Liver (tissue), 9 donors: ENCODE measurements around the gene BCAS4. TPM values are rescaled to one million over a fixed set of nuclear protein-coding genes. Genes with fewer than 3 reads are reported as not detected.
"Not testable (repeated sequence)": the region's sequence is repeated elsewhere in the genome, so short reads cannot be mapped to it uniquely, and the experiment has no call there.

Experiments
- DNase-seq: peaks from one replicate; pipeline ENCODE4 v3.0.0-alpha.2; 2017; ENCODE audit warnings: low spot score
- H3K27ac ChIP-seq, 2 donors: one replicate each; pipeline ENCODE4 v1.7.0; 2013; ENCODE audit warnings: inconsistent platforms in 2 of 2, low read length in 2 of 2, control low read depth in 1 of 2, low read depth in 1 of 2, mild to moderate bottlenecking in 1 of 2
- H3K27me3 ChIP-seq, 4 donors: one replicate each; pipeline versions ENCODE4 v1.6.1 to v1.7.0; 2013; ENCODE audit warnings: low read length in 3 of 4, inconsistent platforms in 1 of 4, mild to moderate bottlenecking in 1 of 4, moderate library complexity in 1 of 4; ENCODE audit not compliant: control insufficient read depth in 4 of 4, insufficient read depth in 4 of 4
- H3K36me3 ChIP-seq, 4 donors: one replicate each; pipeline versions ENCODE4 v1.6.1 to v1.7.0; 2013; ENCODE audit warnings: low read length in 3 of 4, mild to moderate bottlenecking in 3 of 4, low read depth in 1 of 4, moderate library complexity in 1 of 4; ENCODE audit not compliant: control insufficient read depth in 4 of 4, insufficient read depth in 3 of 4
- H3K4me1 ChIP-seq, 4 donors: one replicate each; pipeline versions ENCODE4 v1.6.1 to v1.7.0; 2013; ENCODE audit warnings: low read length in 3 of 4, mild to moderate bottlenecking in 3 of 4, moderate library complexity in 1 of 4; ENCODE audit not compliant: control insufficient read depth in 4 of 4, insufficient read depth in 4 of 4
- H3K4me3 ChIP-seq, 3 donors: one replicate each; pipeline versions ENCODE4 v1.6.1 to v1.7.0; 2013; ENCODE audit warnings: low read length in 3 of 3, control low read depth in 1 of 3, low read depth in 1 of 3, mild to moderate bottlenecking in 1 of 3
- H3K9ac ChIP-seq, 2 donors: one replicate each; pipeline ENCODE4 v1.7.0; 2013; ENCODE audit warnings: low read length in 2 of 2, mild to moderate bottlenecking in 2 of 2, moderate library complexity in 2 of 2, control low read depth in 1 of 2, low read depth in 1 of 2
- H3K9me3 ChIP-seq, 4 donors: one replicate each; pipeline versions ENCODE4 v1.6.1 to v1.7.0; 2013; ENCODE audit warnings: low read length in 3 of 4; ENCODE audit not compliant: control insufficient read depth in 4 of 4
- FOXA1 ChIP-seq: IDR thresholded peaks from 2 replicates; pipeline ENCODE4 v1.6.1; 2016; ENCODE audit warnings: antibody characterized with exemption
- FOXA2 ChIP-seq: IDR thresholded peaks from 2 replicates; pipeline ENCODE4 v1.6.1; 2016; ENCODE audit warnings: antibody characterized with exemption
- GABPA ChIP-seq, 2 donors: IDR thresholded peaks in 1 of 2; conservative IDR thresholded peaks in 1 of 2; 2 replicates each; pipeline ENCODE4 v1.6.1; 2016; ENCODE audit warnings: antibody characterized with exemption in 2 of 2, mild to moderate bottlenecking in 1 of 2, moderate library complexity in 1 of 2
- HNF4G ChIP-seq: IDR thresholded peaks from 2 replicates; pipeline ENCODE4 v1.6.1; 2016; ENCODE audit warnings: antibody characterized with exemption
- NR2F2 ChIP-seq: IDR thresholded peaks from 2 replicates; pipeline ENCODE4 v1.6.1; 2016; ENCODE audit warnings: antibody characterized with exemption
- RAD21 ChIP-seq, 2 donors: IDR thresholded peaks; 2 replicates each; pipeline ENCODE4 v1.6.1; 2016; ENCODE audit warnings: antibody characterized with exemption in 2 of 2, mild to moderate bottlenecking in 2 of 2
- RXRA ChIP-seq, 2 donors: IDR thresholded peaks; 2 replicates each; pipeline ENCODE4 v1.6.1; 2017 to 2018; ENCODE audit warnings: antibody characterized with exemption in 2 of 2, mild to moderate bottlenecking in 1 of 2
- TAF1 ChIP-seq: conservative IDR thresholded peaks from 2 replicates; pipeline ENCODE4 v1.6.1; 2016; ENCODE audit warnings: antibody characterized with exemption, mild to moderate bottlenecking
- YY1 ChIP-seq: IDR thresholded peaks from 2 replicates; pipeline ENCODE4 v1.6.1; 2016; ENCODE audit warnings: antibody characterized with exemption, mild to moderate bottlenecking
- WGBS: extraction: QIAGEN DNeasy Blood & Tissue Kit; methylation state at CpG from one replicate; pipeline ENCODE4 v1.1.7; 2013; 5-methylcytosine and 5-hydroxymethylcytosine counted together
- polyA plus RNA-seq, 2 donors: library from polyadenylated mRNA; stranded (reverse) in 1 of 2; unstranded in 1 of 2; fragments of 200-250 nt in 1 of 2; fragments of >200 nt in 1 of 2; fragmentation: Nextera tagmentation in 1 of 2; extraction: Ambion mirVana in 1 of 2; gene quantifications; one replicate each; pipeline versions ENCODE4 v1.2.1 to v1.2.3, GENCODE V29; 2013 to 2015
- total RNA-seq, 2 donors: library from RNA; depleted of rRNA; stranded (reverse); fragments of >200 nt; gene quantifications; one replicate each; pipeline ENCODE4 v1.2.3, GENCODE V29; 2014
- TF ChIP-seq, protein P1 (sequence below): IDR thresholded peaks from 2 replicates; pipeline ENCODE4 v1.6.1; 2016; ENCODE audit warnings: antibody characterized with exemption
- TF ChIP-seq, protein P2 (sequence below): IDR thresholded peaks from 2 replicates; pipeline ENCODE4 v1.6.1; 2016; ENCODE audit warnings: antibody characterized with exemption
- TF ChIP-seq, protein P3 (sequence below): IDR thresholded peaks from 2 replicates; pipeline ENCODE4 v1.6.1; 2016; ENCODE audit warnings: antibody characterized with exemption
- donor health status: healthy.
- donor health status: healthy.
- donor health status: healthy.
- donor health status: healthy.
- donor health status: healthy.

BCAS4 gene
- total and polyA plus RNA-seq, 4 donors = 0.25 to 0.50 (median 0.47) TPM

DNA sequence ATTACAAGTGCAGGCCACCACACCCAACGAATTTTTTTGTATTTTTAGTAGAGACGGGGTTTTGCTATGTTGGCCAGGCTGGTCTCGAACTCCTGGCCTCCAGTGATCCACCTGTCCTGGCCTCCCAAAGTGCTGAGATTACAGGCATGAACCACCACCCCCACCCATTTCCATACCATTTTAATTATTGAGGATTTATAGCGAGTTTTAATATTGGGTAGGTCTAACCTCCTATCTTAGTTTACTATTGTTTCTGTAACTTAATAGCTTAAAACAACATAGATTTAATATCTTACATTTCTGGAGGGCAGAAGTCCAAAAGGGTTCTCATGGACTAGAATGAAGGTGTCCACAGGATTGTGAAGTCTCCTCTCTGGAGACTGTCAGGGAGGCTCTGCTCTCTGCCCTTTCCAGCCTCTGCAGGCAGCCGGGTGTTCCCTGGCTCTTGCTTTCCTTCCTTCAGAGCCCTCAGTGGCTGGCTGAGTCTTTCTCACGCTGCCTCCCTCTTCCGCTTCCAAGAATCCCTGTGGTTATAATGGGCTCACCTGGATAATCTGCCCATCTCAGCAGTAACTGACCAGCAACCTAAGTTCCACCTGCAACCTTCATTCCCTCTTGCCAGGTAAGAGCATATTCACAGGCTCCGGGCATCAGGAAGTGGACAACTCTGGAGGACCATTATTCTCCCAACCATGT, 18.6 kb upstream of the BCAS4 start:
- no peak for DNase-seq
- no peaks in the 10 kb centered on the region for H3K36me3 ChIP-seq
- no peaks in the 10 kb centered on the region for H3K27me3 ChIP-seq
- H3K4me3 ChIP-seq = no peak overlapping the region
- no peak overlapping the region for H3K27ac ChIP-seq
- H3K4me1 ChIP-seq = no peaks in the 10 kb centered on the region
- 85% methylated on average over 8 of the region's 8 CpGs for WGBS
- no peaks in the 10 kb centered on the region for H3K9me3 ChIP-seq
- TF ChIP-seq GABPA (IDR thresholded peaks at IDR 0.05 in 1 of 2, conservative IDR thresholded peaks at IDR 0.05 in 1 of 2) (no peak), NR2F2 (no peak), TAF1 (no peak), FOXA2 (no peak), HNF4G (no peak), RXRA (IDR thresholded peaks at IDR 0.05) (no peak), RAD21 (IDR thresholded peaks at IDR 0.05) (no peak)
- TF ChIP-seq, protein P1, sequence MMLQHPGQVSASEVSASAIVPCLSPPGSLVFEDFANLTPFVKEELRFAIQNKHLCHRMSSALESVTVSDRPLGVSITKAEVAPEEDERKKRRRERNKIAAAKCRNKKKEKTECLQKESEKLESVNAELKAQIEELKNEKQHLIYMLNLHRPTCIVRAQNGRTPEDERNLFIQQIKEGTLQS = no peak
- TF ChIP-seq, protein P2, sequence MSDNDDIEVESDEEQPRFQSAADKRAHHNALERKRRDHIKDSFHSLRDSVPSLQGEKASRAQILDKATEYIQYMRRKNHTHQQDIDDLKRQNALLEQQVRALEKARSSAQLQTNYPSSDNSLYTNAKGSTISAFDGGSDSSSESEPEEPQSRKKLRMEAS = no peak
- TF ChIP-seq, protein P3, sequence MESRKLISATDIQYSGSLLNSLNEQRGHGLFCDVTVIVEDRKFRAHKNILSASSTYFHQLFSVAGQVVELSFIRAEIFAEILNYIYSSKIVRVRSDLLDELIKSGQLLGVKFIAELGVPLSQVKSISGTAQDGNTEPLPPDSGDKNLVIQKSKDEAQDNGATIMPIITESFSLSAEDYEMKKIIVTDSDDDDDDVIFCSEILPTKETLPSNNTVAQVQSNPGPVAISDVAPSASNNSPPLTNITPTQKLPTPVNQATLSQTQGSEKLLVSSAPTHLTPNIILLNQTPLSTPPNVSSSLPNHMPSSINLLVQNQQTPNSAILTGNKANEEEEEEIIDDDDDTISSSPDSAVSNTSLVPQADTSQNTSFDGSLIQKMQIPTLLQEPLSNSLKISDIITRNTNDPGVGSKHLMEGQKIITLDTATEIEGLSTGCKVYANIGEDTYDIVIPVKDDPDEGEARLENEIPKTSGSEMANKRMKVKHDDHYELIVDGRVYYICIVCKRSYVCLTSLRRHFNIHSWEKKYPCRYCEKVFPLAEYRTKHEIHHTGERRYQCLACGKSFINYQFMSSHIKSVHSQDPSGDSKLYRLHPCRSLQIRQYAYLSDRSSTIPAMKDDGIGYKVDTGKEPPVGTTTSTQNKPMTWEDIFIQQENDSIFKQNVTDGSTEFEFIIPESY = no peak
- H3K9ac ChIP-seq = no peak overlapping the region

DNA sequence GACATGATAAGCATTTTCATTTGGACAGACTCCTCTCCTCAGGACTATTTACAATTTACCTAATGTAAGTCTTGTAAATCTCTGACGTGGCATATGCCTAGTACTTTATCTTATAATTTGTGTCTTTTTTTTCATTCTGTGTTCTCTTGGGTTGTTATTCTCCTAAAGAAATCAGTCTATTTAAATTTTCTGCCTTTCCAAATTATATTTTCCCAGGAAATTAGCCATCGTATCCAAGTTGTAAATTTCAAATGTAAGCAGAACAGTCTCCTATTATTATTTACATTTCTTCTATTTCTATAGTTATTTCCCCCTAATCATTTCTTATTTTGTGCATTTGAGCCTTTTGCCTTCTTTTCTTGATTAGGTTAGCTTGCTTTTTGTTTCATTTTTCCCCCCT, 17.5 kb upstream of the BCAS4 start:
- Histone ChIP-seq H3K27me3 (no peaks in the 10 kb centered on the region), H3K9me3 (no peaks in the 10 kb centered on the region), H3K36me3 (no peaks in the 10 kb centered on the region), H3K27ac (no peak overlapping the region), H3K9ac (no peak overlapping the region), H3K4me1 (no peaks in the 10 kb centered on the region), H3K4me3 (no peak overlapping the region)
- TF ChIP-seq, protein P2 = no peak
- TF ChIP-seq, protein P3 = no peak
- TF ChIP-seq NR2F2 (no peak), RXRA (IDR thresholded peaks at IDR 0.05) (no peak), YY1 (no peak), GABPA (IDR thresholded peaks at IDR 0.05 in 1 of 2, conservative IDR thresholded peaks at IDR 0.05 in 1 of 2) (no peak), FOXA1 (no peak), TAF1 (no peak)
- WGBS = 79% methylated on average over 2 of the region's 2 CpGs
- DNase-seq = no peak

DNA sequence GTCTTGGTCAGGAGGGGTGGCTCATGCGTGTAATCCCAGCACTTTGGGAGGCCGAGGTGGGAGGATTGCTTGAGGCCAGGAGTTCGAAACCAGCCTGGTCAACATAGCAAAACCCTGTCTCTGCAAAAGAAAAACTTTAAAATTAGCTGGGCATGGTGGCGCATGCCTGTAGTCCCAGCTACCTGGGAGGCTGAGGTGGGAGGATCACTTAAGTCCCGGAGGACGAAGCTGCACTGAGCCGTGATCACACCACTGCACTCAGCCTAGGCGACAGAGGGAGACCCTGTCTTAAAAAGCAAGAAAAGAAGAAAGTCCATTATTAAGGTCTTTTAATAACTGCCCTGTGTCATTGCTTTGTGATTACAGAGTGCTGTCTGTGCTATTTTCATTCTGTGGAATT, 15.9 kb upstream of the BCAS4 start:
- not testable (repeated sequence) for H3K4me3 ChIP-seq, H3K9ac ChIP-seq, H3K9me3 ChIP-seq, H3K4me1 ChIP-seq, H3K27me3 ChIP-seq, H3K27ac ChIP-seq, DNase-seq, H3K36me3 ChIP-seq
- WGBS = 95% methylated on average over 8 of the region's 8 CpGs
